NCI-H526 treated with DMSO at 0.1 percent for 48 hours (cell line): ENCODE data around the gene PCBP3.

Source experiments
- DNase-seq: peaks from one replicate; lab custom pipeline; 2025; lab: John Stamatoyannopoulos, UW

The PCBP3 gene

GRCh38 chr21:45910548-45911221 lies 267.2 kb downstream of the PCBP3 start:
- DNase-seq, result no peak

GRCh38 chr21:45911806-45912325 lies 268.3 kb downstream of the PCBP3 start:
- no peak for DNase-seq

- DNase-seq, result no peak
Observed at GRCh38 chr21:45912611-45913417, 269.3 kb downstream of the PCBP3 start.

- DNase-seq, result no peak
Observed at GRCh38 chr21:45913418-45913765, 269.9 kb downstream of the PCBP3 start.

GRCh38 chr21:45913886-45914285 lies 270.4 kb downstream of the PCBP3 start:
- no peak for DNase-seq

- DNase-seq, result no peak
Observed at GRCh38 chr21:45914321-45914845, 270.9 kb downstream of the PCBP3 start.

GRCh38 chr21:45916011-45916840 lies 272.7 kb downstream of the PCBP3 start:
- DNase-seq, result no peak

GRCh38 chr21:45917241-45917640 lies 273.7 kb downstream of the PCBP3 start:
- no peak for DNase-seq

- DNase-seq, result no peak
Observed at GRCh38 chr21:45918011-45918410, 274.5 kb downstream of the PCBP3 start.

GRCh38 chr21:45918835-45919447 lies 275.4 kb downstream of the PCBP3 start:
- no peak for DNase-seq

GRCh38 chr21:45919593-45919992 lies 276.1 kb downstream of the PCBP3 start:
- no peak for DNase-seq

- no peak for DNase-seq
Observed at GRCh38 chr21:45920824-45921600, 277.5 kb downstream of the PCBP3 start.

- no peak for DNase-seq
Observed at GRCh38 chr21:45921917-45922316, 278.4 kb downstream of the PCBP3 start.

GRCh38 chr21:45922648-45923047 lies 279.1 kb downstream of the PCBP3 start:
- DNase-seq, result no peak

GRCh38 chr21:45923146-45923545 lies 279.6 kb downstream of the PCBP3 start:
- no peak for DNase-seq

- DNase-seq, result no peak
Observed at GRCh38 chr21:45926281-45926680, 282.8 kb downstream of the PCBP3 start.

GRCh38 chr21:45927032-45927431 lies 283.5 kb downstream of the PCBP3 start:
- no peak for DNase-seq

- no peak for DNase-seq
Observed at GRCh38 chr21:45927851-45928850, 284.6 kb downstream of the PCBP3 start.

GRCh38 chr21:45929449-45929848 lies 285.9 kb downstream of the PCBP3 start:
- no peak for DNase-seq
